ENCODE measurements around the gene FLOT2. TPM values are rescaled to one million over a fixed set of nuclear protein-coding genes. Genes with fewer than 3 reads are reported as not detected.

Gene FLOT2
- polyA plus RNA-seq, 1 of the 3 experiments (the other 2 are of a cell fraction) = 105 TPM

DNA sequence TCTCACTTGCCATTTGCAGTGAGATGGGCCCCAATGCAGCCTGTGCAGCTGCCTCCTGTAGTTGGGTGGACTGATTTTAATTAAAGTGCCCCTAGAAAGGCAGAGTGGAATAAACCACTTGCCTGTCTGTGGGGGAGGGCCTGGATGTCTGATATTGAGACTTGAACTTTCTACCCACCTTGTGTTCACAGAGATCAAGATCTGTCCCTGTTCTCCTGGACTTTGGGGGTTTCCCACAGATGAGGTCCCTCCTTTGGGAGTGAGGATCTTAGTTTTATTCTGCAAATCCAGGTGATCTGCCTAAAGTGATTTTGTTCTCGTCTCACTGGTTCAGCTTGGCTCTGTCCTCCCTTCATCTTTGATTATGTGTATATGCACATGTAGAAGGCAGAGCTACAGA is 13.0 kb upstream of the FLOT2 start:
- DNase-seq = no peak
- H3K9me3 ChIP-seq = no peaks in the 10 kb centered on the region
- H3K36me3 ChIP-seq (replicated peaks in 1 of 2; ENCODE audit: control insufficient read depth in 1 of 2, insufficient read depth in 2 of 2, low read length in 1 of 2) = peaks cover 70 to 89% of the 10 kb centered on the region in 2 experiments
- peaks cover 4% of the 10 kb centered on the region; the same call in 1 of the 2 replicates for H3K79me2 ChIP-seq (ENCODE audit: insufficient read depth)
- H3K4me2 ChIP-seq = no peak overlapping the region
- peaks cover 13% of the 10 kb centered on the region; the same call in 1 of the 2 replicates for H4K20me1 ChIP-seq (ENCODE audit: insufficient read depth)
- TF ChIP-seq TCF12 (IDR thresholded peaks at IDR 0.05) = no peak
- H2AFZ ChIP-seq (ENCODE audit: low read depth) = no peak overlapping the region
- ChIA-PET POLR2A (no interaction called here), CTCF (interaction anchor here (1.5 to 8.8 kb wide), 5 partner anchors 8 to 206 kb away, joined by 3 to 63 read pairs (median 13); partner anchors contain the start of genes DHRS13 and NEK8)
- H3K27ac ChIP-seq (ENCODE audit: low read depth in 2 of 2, low read length in 1 of 2) = no peak overlapping the region
- peaks cover 29% of the 10 kb centered on the region for H3F3A ChIP-seq (replicated peaks; ENCODE audit: insufficient read depth)
- no peaks in the 10 kb centered on the region; a peak in 1 of 4 replicates for H3K4me1 ChIP-seq (ENCODE audit: control insufficient read depth in 1 of 2, insufficient read depth in 2 of 2, low read depth in 1 of 2, low read length in 1 of 2)
- no peaks in the 10 kb centered on the region for H3K27me3 ChIP-seq (ENCODE audit: insufficient read depth)
- no peaks in the 10 kb centered on the region for H3K9me2 ChIP-seq
- no peak overlapping the region for H3K4me3 ChIP-seq (ENCODE audit: low read depth in 2 of 2, low read length in 1 of 2)
- no peak overlapping the region for H3K9ac ChIP-seq
- 100% methylated on average over 1 of the region's 1 CpG for WGBS (ENCODE audit: low lambda C conversion rate)

DNA sequence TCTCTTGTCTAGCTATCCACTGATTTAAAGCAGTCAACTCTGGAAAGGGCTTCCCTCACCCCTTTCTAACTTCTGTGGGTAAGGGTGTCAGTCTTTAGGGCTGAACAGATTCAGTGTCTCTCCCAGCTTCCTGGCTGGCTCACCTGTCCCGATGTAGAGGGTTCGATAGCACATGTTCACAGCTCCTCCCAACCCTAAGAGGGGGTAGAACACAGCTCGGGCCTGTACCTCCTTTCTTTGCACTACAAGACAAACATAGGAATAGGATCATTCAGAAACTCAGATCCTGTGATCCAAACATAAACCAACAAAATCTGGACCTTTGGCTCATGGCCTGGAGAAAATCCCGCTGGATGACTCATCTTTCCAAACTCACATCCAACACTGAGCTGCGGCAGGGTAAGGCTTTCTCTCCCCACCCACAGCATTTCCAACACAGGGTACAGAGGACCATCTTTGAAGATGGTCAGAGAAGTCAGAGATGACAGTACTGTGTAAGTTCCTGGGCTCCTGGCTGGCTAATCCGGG is 11.2 kb upstream of the FLOT2 start:
- ChIA-PET CTCF (interaction anchor here (0.9 to 8.8 kb wide), 8 partner anchors 8 to 182 kb away, joined by 3 to 63 read pairs (median 5); partner anchors contain the start of gene FLOT2), POLR2A (interaction anchor here (0.5 to 1.7 kb wide), 2 partner anchors 11 to 145 kb away, joined by 3 to 7 read pairs; partner anchors contain the start of gene FLOT2)
- Histone ChIP-seq H3K4me2 (peak overlapping the region; percentile 11; the same call in 1 of the 2 replicates), H3K4me1 (ENCODE audit: control insufficient read depth in 1 of 2, insufficient read depth in 2 of 2, low read depth in 1 of 2, low read length in 1 of 2) (no peaks in the 10 kb centered on the region; a peak in 1 of 4 replicates), H3F3A (replicated peaks; ENCODE audit: insufficient read depth) (peaks cover 43% of the 10 kb centered on the region), H3K79me2 (ENCODE audit: insufficient read depth) (no peaks in the 10 kb centered on the region), H3K27ac (ENCODE audit: low read depth in 2 of 2, low read length in 1 of 2) (peak overlapping the region in 1 of 2 experiments; percentile 51; a peak in 1 of 4 replicates), H3K9ac (no peak overlapping the region), H3K36me3 (replicated peaks in 1 of 2; ENCODE audit: control insufficient read depth in 1 of 2, insufficient read depth in 2 of 2, low read length in 1 of 2) (peaks cover 57 to 76% of the 10 kb centered on the region in 2 experiments), H3K9me3 (no peaks in the 10 kb centered on the region), H3K4me3 (ENCODE audit: low read depth in 2 of 2, low read length in 1 of 2) (no peak overlapping the region), H2AFZ (ENCODE audit: low read depth) (no peak overlapping the region), H3K9me2 (no peaks in the 10 kb centered on the region), H4K20me1 (ENCODE audit: insufficient read depth) (peaks cover 13% of the 10 kb centered on the region; the same call in 1 of the 2 replicates), H3K27me3 (ENCODE audit: insufficient read depth) (no peaks in the 10 kb centered on the region)
- DNase-seq = no peak
- WGBS (ENCODE audit: low lambda C conversion rate) = 55% methylated on average over 6 of the region's 6 CpGs
- TF ChIP-seq JUND (IDR thresholded peaks at IDR 0.05) = peak; percentile 59
- no peak for TF ChIP-seq REST (IDR thresholded peaks at IDR 0.05; ENCODE audit: low read depth, low read length)
- peak; percentile 67; the same call in 1 of the 2 replicates for TF ChIP-seq FOSL2 (IDR thresholded peaks at IDR 0.05; ENCODE audit: borderline replicate concordance, low read depth)
- peak; percentile 46 for TF ChIP-seq NFIC (IDR thresholded peaks at IDR 0.05; ENCODE audit: borderline replicate concordance)
- no peak for TF ChIP-seq POLR2AphosphoS5 (IDR thresholded peaks at IDR 0.05; ENCODE audit: low read depth, low read length)
